Measurements from ENCODE around the gene FBXW5.
A peak's percentile ranks its signal among the peaks of the same experiment; 100 is the strongest.

Gene FBXW5

DNA sequence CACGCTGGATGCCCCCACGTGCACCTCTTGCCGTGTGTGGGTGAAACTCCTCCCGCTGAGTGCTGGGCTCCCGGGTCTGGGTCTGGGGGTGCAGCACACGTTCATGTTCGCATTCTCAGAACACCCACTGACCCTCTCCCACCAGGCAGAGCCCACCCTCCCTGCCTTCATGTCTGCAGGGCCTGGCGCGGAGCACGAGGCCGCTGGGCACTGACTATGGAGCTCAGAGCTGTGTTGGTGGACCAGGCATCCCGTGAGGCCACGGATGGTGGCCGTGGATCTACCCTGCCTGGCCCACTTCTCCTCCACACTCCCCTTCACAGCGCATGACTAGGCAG lies 16.4 kb upstream of the FBXW5 start:
- DNase-seq (ENCODE audit: low read depth): no peak

GRCh38 chr9:136960212-136960937 lies 15.8 kb upstream of the FBXW5 start:
- DNase-seq (ENCODE audit: low read depth): no peak

GRCh38 chr9:136958898-136959850 lies 14.6 kb upstream of the FBXW5 start:
- no peak for DNase-seq (ENCODE audit: low read depth)

- DNase-seq (ENCODE audit: low read depth): no peak
These were observed 13.9 kb upstream of the FBXW5 start for GRCh38 chr9:136958473-136958872.

DNA sequence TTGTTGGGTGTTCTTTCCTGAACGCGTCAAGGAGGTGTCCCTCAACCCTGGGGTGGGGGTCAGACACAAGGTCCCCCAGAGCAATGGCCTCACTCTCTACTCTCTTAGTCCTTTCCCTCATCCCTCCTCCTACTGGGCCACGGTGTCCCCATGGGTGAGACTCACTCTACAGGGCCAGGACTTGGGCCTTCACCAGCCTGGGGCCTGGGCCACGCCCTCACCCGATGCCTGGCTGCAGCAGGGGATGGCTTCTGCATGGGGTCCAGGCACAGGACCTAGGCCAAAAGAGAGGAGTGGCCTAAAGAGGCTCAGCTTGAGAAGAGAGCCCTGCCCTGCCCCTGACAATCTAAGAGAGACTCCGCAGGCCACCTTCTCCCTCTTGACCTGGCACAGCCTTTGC lies 13.4 kb upstream of the FBXW5 start:
- no peak for DNase-seq (ENCODE audit: low read depth)

GRCh38 chr9:136957461-136957860 lies 12.9 kb upstream of the FBXW5 start:
- no peak for DNase-seq (ENCODE audit: low read depth)

- DNase-seq (ENCODE audit: low read depth): no peak
These were observed 12.1 kb upstream of the FBXW5 start for GRCh38 chr9:136956604-136957003.

GRCh38 chr9:136955943-136956335 lies 11.4 kb upstream of the FBXW5 start:
- no peak for DNase-seq (ENCODE audit: low read depth)

DNA sequence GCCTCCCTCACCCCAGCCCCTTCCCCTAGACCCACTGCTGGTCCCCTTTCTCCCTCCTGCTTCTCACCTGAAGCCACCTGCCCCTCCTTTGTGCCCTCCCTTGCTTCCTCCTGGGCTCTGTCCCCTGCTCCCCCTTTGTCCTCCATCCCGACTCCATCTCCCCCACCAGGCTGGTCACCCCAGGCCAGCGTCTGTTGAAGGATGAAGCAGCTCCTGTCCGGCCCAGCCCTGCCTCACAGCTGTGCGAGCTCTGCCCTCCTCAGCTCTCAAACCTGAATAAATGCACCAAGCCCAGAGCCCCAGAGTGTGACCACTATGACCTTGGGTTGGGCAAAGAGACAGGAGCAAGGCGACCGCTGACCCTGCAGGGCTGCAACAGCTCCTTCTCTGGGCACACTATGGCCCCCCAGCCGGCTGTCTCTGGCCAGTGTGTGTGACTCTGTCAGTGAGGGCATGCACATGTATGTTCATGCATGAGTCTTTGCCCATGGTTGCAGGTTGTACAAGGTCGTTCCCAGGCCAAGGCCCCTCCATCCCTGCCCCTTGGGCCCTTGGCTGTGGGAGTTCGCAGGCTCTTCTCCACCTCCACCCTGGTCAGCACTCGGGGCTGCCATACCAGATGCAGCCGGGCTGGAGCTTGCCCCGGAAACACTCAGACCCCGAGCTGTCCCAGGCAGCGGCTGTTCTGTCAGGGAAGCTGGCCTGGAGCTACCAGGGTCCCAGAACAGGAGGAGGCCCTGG lies 10.8 kb upstream of the FBXW5 start:
- DNase-seq (ENCODE audit: low read depth): no peak

GRCh38 chr9:136954270-136955083 lies 9.9 kb upstream of the FBXW5 start:
- DNase-seq (ENCODE audit: low read depth): no peak

GRCh38 chr9:136953771-136954269 lies 9.3 kb upstream of the FBXW5 start:
- no peak for DNase-seq (ENCODE audit: low read depth)

- DNase-seq (ENCODE audit: low read depth): no peak
These were observed 8.6 kb upstream of the FBXW5 start for GRCh38 chr9:136952876-136953770.

DNA sequence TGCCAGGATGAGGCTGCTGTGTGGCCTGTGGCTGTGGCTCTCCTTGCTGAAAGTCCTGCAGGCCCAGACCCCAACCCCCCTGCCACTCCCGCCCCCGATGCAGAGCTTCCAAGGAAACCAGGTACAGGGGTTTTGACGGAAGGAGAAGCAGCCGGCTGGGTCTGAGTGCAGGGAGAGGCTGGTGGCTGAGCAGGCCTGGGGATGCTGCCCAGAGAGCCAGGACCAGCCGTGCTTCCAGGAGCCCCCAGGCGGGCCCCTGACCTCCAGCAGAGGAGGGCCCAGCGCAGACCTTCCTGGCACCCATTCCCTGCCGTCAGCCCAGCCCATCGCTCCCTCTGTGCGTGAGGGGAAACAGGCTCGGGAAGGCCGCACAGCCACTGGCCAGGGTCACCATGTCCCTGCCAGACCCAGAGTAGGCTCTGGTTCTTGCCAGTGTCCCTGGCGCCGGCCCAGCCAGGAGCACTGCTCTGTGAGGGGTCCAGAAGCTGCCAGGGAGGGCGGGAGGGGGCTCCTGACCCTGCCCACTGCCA lies 7.8 kb upstream of the FBXW5 start:
- no peak for DNase-seq (ENCODE audit: low read depth)

- no peak for DNase-seq (ENCODE audit: low read depth)
These were observed 7.2 kb upstream of the FBXW5 start, which contains the start of gene LCN12 for GRCh38 chr9:136951541-136952320. Gene LCN12, plus strand, starts transcription at chr9:136952273. Its CDS starts 55 bp downstream, at chr9:136952328.

DNA sequence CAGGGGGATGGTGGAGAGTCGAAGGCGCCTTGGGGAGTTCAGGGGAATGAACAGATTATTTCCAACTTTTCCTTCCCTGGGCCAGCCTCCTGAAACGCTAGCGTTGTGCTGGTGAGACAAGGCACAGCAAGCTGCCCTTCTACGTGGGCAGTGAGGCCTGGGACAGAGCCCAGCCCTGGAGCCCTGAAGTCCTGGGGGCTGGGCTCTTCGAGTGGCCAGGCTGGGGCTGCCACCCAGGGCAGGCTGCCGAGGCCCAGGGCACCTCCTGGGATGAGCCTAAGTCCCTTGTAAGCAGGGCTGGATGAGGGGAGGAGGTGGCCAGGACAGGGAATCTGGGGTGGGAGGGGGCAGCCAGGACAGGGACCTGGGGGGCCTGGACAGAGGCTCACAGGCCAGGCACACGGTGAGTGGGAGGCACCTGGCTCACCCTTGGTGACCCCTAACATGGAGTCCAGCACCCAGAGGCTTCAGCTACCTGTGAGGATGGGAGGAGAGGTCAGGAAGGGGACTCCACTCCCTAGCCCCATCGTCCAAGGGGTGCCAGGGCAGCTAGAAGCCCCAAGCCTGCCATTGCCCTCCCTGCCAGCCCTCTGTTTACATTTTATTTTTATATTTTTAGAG lies 6.2 kb upstream of the FBXW5 start:
- DNase-seq (ENCODE audit: low read depth): no peak

GRCh38 chr9:136949817-136950655 lies 5.5 kb upstream of the FBXW5 start:
- DNase-seq (ENCODE audit: low read depth): peak; percentile 95

GRCh38 chr9:136949239-136949816 lies 4.8 kb upstream of the FBXW5 start:
- no peak for DNase-seq (ENCODE audit: low read depth)

All from stimulated activated CD8-positive, alpha-beta memory T cell treated with anti-CD3 and anti-CD28 coated beads, Interleukin-12 subunit alpha, Interleukin-12 subunit beta, amount 100 ng/mL, for 1 hour (primary cell).